Measurements from ENCODE around the gene GRK6. TPM values are rescaled to one million over a fixed set of nuclear protein-coding genes. Genes with fewer than 3 reads are reported as not detected.

GRK6 gene
- total and polyA plus RNA-seq, 2 donors: 13.4 to 27.7 TPM

DNA sequence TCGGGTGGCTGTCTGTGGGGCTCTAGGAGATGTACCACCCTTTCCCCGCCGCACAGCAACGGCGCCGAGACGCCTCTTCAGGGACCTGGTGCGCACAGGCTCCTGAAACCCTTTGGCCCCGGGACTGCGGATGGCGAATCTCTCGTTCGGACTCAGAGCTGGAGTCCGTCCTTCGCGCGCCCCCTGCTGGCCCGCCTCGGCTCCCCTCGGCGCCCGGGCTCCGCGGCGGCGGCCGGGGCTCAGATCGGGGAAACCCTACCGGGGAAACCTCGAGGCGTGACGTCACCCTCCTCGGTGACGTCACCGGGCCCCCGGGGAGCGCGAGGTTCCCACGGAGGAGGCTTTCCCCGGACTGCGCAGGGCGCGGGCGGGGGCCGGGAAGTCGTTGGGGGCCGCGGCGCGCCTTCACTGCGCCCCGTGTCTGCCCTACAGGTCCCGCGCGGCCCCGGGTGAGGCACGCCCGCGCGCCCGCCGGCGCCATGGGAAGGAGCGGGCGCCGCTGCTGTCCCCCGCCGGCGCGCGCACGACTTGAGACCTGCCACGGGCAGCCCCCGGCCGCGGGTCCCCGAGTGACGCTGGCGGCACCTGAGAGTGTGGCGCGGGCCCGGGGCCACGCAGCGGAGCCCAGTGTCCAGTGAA lies 28.0 kb downstream of the GRK6 start:
- DNase-seq (ENCODE audit: extremely low spot score): peak; percentile 69
- H3K27ac ChIP-seq (ENCODE audit: low read depth): peak overlapping the region; percentile 12

DNA sequence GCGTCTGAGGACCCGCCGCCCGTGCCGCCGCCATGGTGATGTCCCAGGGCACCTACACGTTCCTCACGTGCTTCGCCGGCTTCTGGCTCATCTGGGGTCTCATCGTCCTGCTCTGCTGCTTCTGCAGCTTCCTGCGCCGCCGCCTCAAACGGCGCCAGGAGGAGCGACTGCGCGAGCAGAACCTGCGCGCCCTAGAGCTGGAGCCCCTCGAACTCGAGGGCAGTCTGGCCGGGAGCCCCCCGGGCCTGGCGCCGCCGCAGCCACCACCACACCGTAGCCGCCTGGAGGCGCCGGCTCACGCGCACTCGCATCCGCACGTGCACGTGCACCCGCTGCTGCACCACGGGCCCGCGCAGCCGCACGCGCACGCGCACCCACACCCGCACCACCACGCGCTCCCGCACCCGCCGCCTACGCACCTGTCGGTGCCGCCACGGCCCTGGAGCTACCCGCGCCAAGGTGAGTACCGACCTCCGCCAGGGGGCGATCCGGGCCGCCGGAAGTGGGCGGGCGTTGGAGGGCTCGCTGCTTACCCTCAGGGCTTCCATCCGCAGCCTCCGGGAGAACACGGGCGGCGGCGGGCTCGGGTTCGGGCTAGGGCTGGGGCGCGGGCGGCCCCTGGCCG lies 28.7 kb downstream of the GRK6 start:
- Histone ChIP-seq H3K36me3 (ENCODE audit: insufficient read depth) (no peaks in the 10 kb centered on the region), H3K4me1 (ENCODE audit: insufficient read depth) (no peaks in the 10 kb centered on the region), H3K4me3 (ENCODE audit: low read depth, low read length) (peak overlapping the region; percentile 45), H3K27ac (ENCODE audit: low read depth) (no peak overlapping the region)
- WGBS: under 1% methylated on average over 80 of the region's 80 CpGs
- no peak for DNase-seq (ENCODE audit: extremely low spot score)

More for the DNA sequence above, 28.0 kb downstream of the GRK6 start:
- H3K4me3 ChIP-seq (ENCODE audit: low read depth, low read length): peak overlapping the region; percentile 45
- H3K36me3 ChIP-seq (ENCODE audit: insufficient read depth): no peaks in the 10 kb centered on the region
- WGBS: under 1% methylated on average over 84 of the region's 84 CpGs
- H3K4me1 ChIP-seq (ENCODE audit: insufficient read depth): no peaks in the 10 kb centered on the region

GRCh38 chr5:177455661-177456590 lies 29.4 kb downstream of the GRK6 start:
- H3K4me3 ChIP-seq (ENCODE audit: low read depth, low read length): peak overlapping the region; percentile 45
- no peak for DNase-seq (ENCODE audit: extremely low spot score)
- H3K36me3 ChIP-seq (ENCODE audit: insufficient read depth): no peaks in the 10 kb centered on the region
- no peak overlapping the region for H3K27ac ChIP-seq (ENCODE audit: low read depth)
- H3K4me1 ChIP-seq (ENCODE audit: insufficient read depth): no peaks in the 10 kb centered on the region
- WGBS: under 1% methylated on average over 76 of the region's 76 CpGs

DNA sequence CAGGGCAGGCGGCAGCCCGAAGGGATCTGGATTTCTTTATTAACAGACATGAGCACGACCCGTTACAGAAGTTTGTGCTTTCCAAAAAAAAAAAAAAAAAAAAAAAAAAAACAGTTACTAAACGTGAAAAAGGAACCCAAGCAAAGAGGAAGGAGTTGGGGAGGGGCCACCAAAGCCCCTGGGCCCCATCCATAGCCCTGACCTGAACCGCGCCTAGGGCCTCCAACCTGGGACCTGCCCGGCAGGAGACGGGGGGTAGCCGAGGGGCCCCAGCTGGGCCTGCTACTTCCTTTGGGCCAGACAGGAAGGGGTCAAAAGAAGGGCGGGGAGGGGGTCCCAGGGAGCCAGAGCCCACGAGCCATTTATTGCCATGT lies 30.1 kb downstream of the GRK6 start:
- Histone ChIP-seq H3K36me3 (ENCODE audit: insufficient read depth) (no peaks in the 10 kb centered on the region), H3K4me1 (ENCODE audit: insufficient read depth) (no peaks in the 10 kb centered on the region), H3K27ac (ENCODE audit: low read depth) (no peak overlapping the region), H3K4me3 (ENCODE audit: low read depth, low read length) (no peak overlapping the region)
- 28% methylated on average over 12 of the region's 12 CpGs for WGBS
- no peak for DNase-seq (ENCODE audit: extremely low spot score)

DNA sequence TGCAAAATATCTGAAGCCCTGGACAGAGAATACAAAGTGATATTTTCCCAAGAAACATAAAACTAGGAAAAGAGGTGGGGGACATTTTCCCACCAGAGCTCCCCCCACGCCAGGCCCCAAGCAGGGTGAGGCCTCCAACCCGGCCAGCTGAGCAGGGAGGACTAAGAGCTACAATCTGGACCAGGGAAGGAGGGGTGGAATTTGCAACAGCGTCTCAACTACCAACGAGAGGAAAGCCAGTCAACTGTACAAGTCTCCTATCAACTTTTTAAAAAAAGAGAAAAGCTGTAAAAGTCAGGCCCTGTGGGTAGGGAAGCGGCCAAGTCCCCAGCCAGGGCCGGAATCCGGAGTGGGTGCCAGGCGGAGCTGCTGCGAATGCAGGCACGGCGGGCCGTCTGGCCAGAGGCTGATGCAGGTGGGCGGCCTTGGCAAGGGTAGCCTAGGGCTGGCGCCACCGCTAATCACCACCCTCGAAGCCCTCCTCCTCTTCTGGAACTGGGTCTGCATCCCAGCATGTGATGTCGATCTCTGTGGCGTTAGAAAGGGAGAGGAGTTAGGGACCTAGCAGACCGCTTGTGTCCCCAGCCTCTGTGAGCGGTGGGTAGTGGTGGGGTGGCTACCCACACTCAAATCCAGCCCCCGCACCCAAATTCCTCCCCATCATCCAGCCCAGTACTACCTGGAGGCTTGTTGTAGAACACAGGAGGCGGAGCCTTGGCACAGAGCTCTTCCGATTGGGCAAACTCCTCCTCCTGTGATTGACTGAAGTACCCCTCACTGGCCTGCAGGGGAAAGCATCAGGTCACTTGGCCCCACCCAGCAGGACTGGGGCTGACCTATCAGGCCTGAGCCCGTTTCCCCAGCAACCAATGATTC lies 30.7 kb downstream of the GRK6 start:
- no peaks in the 10 kb centered on the region for H3K4me1 ChIP-seq (ENCODE audit: insufficient read depth)
- WGBS: 65% methylated on average over 24 of the region's 24 CpGs
- DNase-seq (ENCODE audit: extremely low spot score): peak; percentile 69
- no peak overlapping the region for H3K27ac ChIP-seq (ENCODE audit: low read depth)
- no peak overlapping the region for H3K4me3 ChIP-seq (ENCODE audit: low read depth, low read length)
- no peaks in the 10 kb centered on the region for H3K36me3 ChIP-seq (ENCODE audit: insufficient read depth)

GRCh38 chr5:177457852-177458681 lies 31.6 kb downstream of the GRK6 start:
- WGBS: 82% methylated on average over 20 of the region's 20 CpGs
- Histone ChIP-seq H3K27ac (ENCODE audit: low read depth) (no peak overlapping the region), H3K4me3 (ENCODE audit: low read depth, low read length) (no peak overlapping the region), H3K4me1 (ENCODE audit: insufficient read depth) (no peaks in the 10 kb centered on the region), H3K36me3 (ENCODE audit: insufficient read depth) (no peaks in the 10 kb centered on the region)
- DNase-seq (ENCODE audit: extremely low spot score): no peak

DNA sequence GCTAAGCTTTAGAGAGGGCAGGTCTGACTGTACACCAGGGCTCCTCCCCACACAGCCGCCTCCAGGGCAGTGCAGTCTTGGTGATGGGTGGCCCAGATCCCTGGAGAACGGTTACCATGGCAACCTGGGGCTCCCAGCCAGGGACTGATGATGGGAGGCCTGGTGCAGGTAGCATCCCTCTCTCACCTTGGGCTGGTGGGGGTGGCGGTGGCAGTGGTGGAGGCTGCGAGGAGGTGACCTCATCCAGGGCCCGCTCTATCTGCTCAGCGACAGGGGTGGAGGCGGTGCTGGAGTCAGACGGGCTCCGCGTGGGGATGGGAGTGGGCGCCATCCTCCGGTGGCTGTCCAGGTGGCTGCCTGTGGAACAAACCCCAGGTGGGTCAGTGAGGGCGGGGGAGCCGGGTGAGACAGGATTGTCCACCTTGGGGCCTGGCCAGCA lies 32.5 kb downstream of the GRK6 start:
- WGBS: 82% methylated on average over 14 of the region's 14 CpGs
- H3K4me1 ChIP-seq (ENCODE audit: insufficient read depth): no peaks in the 10 kb centered on the region
- H3K4me3 ChIP-seq (ENCODE audit: low read depth, low read length): no peak overlapping the region
- H3K36me3 ChIP-seq (ENCODE audit: insufficient read depth): no peaks in the 10 kb centered on the region
- DNase-seq (ENCODE audit: extremely low spot score): no peak
- no peak overlapping the region for H3K27ac ChIP-seq (ENCODE audit: low read depth)

DNA sequence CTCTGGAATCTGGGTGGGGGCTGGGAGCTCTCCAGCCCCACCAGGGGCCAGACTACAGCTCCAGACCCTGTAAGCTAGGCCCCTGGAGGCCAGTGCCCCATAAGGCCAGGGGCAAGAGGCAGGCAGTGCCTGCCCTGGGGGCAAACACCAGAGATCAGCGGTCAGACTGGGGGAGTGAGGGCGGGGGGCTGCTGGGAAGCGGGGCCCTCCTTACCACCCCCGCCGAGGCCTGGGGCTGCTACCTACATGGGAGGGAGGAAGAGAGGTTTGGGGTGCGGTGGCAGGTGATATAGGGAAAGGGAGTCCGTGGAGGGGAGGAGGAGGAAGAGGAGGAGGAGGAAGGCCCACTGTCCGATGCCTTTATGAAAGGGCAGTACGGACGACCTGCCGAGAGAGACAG lies 32.9 kb downstream of the GRK6 start:
- no peak for DNase-seq (ENCODE audit: extremely low spot score)
- WGBS: 84% methylated on average over 11 of the region's 11 CpGs
- Histone ChIP-seq H3K36me3 (ENCODE audit: insufficient read depth) (no peaks in the 10 kb centered on the region), H3K4me3 (ENCODE audit: low read depth, low read length) (no peak overlapping the region), H3K27ac (ENCODE audit: low read depth) (no peak overlapping the region), H3K4me1 (ENCODE audit: insufficient read depth) (no peaks in the 10 kb centered on the region)

- H3K27ac ChIP-seq (ENCODE audit: low read depth): no peak overlapping the region
- no peak overlapping the region for H3K4me3 ChIP-seq (ENCODE audit: low read depth, low read length)
- H3K4me1 ChIP-seq (ENCODE audit: insufficient read depth): no peaks in the 10 kb centered on the region
- WGBS: 90% methylated on average over 28 of the region's 28 CpGs
- DNase-seq (ENCODE audit: extremely low spot score): no peak
- H3K36me3 ChIP-seq (ENCODE audit: insufficient read depth): no peaks in the 10 kb centered on the region
Measured at GRCh38 chr5:177459819-177460628, 33.5 kb downstream of the GRK6 start.

DNA sequence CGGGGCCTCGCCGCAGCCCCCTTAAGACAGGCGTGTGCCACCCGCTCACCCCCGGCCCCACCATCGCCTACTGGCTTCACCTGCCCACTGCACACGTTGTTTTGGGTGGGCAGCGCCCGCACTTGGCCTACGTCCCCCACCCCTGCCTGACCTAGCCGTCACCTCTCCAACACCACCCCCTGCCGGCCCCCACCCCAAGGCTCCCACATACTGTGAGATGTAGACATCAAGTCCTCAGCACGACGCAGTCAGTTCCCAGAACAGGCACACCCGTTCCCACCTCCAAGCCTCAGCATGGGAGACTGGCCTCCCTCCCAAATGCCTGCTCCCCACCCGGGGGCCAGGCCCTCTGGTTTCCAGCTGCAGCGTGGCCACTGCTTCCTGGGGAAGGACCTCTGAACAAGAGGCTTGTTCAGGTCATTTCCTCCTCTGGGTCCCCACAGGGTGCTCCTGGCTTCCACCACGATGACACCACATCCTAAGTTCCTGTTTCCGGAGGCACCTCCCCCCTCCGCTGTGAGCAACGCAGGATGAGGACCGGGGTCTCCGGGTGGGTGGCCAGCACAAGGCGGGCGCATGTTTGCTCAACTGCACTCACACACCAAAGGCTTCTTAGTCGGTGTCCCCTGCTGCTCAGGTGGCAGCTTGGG lies 35.7 kb downstream of the GRK6 start:
- Histone ChIP-seq H3K4me3 (ENCODE audit: low read depth, low read length) (no peak overlapping the region), H3K27ac (ENCODE audit: low read depth) (no peak overlapping the region), H3K36me3 (ENCODE audit: insufficient read depth) (no peaks in the 10 kb centered on the region), H3K4me1 (ENCODE audit: insufficient read depth) (no peaks in the 10 kb centered on the region)
- WGBS: 80% methylated on average over 27 of the region's 27 CpGs
- no peak for DNase-seq (ENCODE audit: extremely low spot score)

DNA sequence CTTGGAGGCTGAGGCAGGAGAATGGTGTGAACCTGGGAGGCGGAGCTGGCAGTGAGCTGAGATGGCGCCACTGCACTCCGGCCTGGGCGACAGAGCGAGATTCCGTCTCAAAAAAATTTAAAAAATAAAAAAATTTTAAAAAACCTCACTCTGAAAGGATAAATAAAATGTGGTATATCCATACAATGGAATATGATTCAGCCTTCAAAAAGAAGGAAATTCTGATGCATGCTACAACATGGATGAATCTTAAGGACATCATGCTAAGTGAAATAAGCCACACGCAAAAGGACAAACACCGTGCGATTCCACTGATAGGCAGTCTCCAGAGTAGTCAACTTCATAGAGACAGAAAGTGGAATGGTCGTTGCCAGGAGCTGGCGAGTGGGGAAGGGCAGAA lies 38.6 kb downstream of the GRK6 start:
- Histone ChIP-seq H3K4me3 (ENCODE audit: low read depth, low read length) (no peak overlapping the region), H3K27ac (ENCODE audit: low read depth) (no peak overlapping the region), H3K4me1 (ENCODE audit: insufficient read depth) (no peaks in the 10 kb centered on the region), H3K36me3 (ENCODE audit: insufficient read depth) (no peaks in the 10 kb centered on the region)
- DNase-seq (ENCODE audit: extremely low spot score): no peak
- WGBS: 95% methylated on average over 11 of the region's 11 CpGs
